Coronary artery (tissue), 2 donors: ENCODE data around the gene GMDS.

Experiments used
- DNase-seq: peaks from one replicate; pipeline ENCODE4 v3.0.0-alpha.2; 2017; ENCODE audit warnings: low spot score
- H3K27ac ChIP-seq, 2 donors: fragments of 200-600 bp; sonication (generic); one replicate each; pipeline ENCODE4 v1.5.1; 2016 to 2019
- H3K4me3 ChIP-seq: fragments of 200-600 bp; sonication (generic); 2 replicates; pipeline ENCODE4 v1.5.1; 2016; ENCODE audit warnings: mild to moderate bottlenecking, moderate library complexity
- CTCF ChIP-seq: fragments of 200-600 bp; sonication (generic); IDR thresholded peaks from one replicate; pipeline ENCODE4 v1.5.1; 2019; ENCODE audit warnings: antibody characterized with exemption

GMDS gene

GRCh38 chr6:1796706-1797529 is 448.5 kb downstream of the GMDS start:
- no peak for TF ChIP-seq CTCF
- no peak overlapping the region for H3K4me3 ChIP-seq
- no peak for DNase-seq
- H3K27ac ChIP-seq, result peak overlapping the region in 1 of 2 donors; percentile 20

- DNase-seq, result no peak
- TF ChIP-seq CTCF, result no peak
- H3K27ac ChIP-seq, result no peak overlapping the region
- H3K4me3 ChIP-seq, result no peak overlapping the region
Measured at GRCh38 chr6:1795910-1796309, 449.5 kb downstream of the GMDS start.

GRCh38 chr6:1792989-1793388 is 452.4 kb downstream of the GMDS start:
- no peak for DNase-seq
- Histone ChIP-seq H3K4me3 (no peak overlapping the region), H3K27ac (no peak overlapping the region)
- no peak for TF ChIP-seq CTCF

GRCh38 chr6:1790684-1791083 is 454.7 kb downstream of the GMDS start:
- DNase-seq, result no peak
- no peak overlapping the region for H3K4me3 ChIP-seq
- no peak for TF ChIP-seq CTCF
- no peak overlapping the region for H3K27ac ChIP-seq

GRCh38 chr6:1789092-1789491 is 456.3 kb downstream of the GMDS start:
- TF ChIP-seq CTCF, result no peak
- H3K27ac ChIP-seq, result no peak overlapping the region
- no peak overlapping the region for H3K4me3 ChIP-seq
- DNase-seq, result no peak

GRCh38 chr6:1787894-1788293 is 457.5 kb downstream of the GMDS start:
- Histone ChIP-seq H3K27ac (peak overlapping the region in 1 of 2 donors; percentile 61), H3K4me3 (no peak overlapping the region)
- DNase-seq, result peak; percentile 83
- no peak for TF ChIP-seq CTCF
